ENCODE results near the gene PDE6B.
"Not testable (repeated sequence)": the region's sequence is repeated elsewhere in the genome, so short reads cannot be mapped to it uniquely, and the experiment has no call there.

DNA sequence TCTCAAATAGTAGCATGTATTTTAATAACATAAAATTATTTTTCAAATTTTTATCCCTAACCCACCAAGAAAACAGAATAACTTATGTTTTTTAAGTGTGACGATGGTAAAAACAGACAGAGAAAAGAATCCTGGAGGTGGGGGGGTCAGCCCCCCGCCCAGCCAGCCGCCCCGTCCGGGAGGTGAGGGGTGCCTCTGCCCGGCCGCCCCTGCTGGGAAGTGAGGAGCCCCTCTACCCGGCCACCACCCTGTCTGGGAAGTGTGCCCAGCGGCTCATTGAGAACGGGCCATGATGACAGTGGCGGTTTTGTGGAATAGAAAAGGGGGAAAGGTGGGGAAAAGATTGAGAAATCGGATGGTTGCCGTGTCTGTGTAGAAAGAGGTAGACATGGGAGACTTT lies 33.2 kb upstream of the PDE6B start:
- not testable (repeated sequence) for TF ChIP-seq CTCF (conservative IDR thresholded peaks at IDR 0.05; ENCODE audit: low read depth in 2 of 2); POLR2AphosphoS5 (IDR thresholded peaks at IDR 0.05; ENCODE audit: low read depth); EZH2phosphoT487 (IDR thresholded peaks at IDR 0.05; ENCODE audit: unreplicated experiment); EZH2 (IDR thresholded peaks at IDR 0.05; ENCODE audit: low read depth, unreplicated experiment)

All from GM23338 (cell line).